ENCODE measurements around the gene POU2F3.

- TF ChIP-seq REST (IDR thresholded peaks at IDR 0.05; ENCODE audit: low read depth) (no peak), YY1 (IDR thresholded peaks at IDR 0.05; ENCODE audit: low read depth) (no peak), TAF1 (IDR thresholded peaks at IDR 0.05; ENCODE audit: low read depth) (no peak), EP300 (IDR thresholded peaks at IDR 0.05; ENCODE audit: borderline replicate concordance) (no peak), MAX (IDR thresholded peaks at IDR 0.05) (no peak), FOXM1 (IDR thresholded peaks at IDR 0.05; ENCODE audit: borderline replicate concordance, low read depth) (no peak), TCF12 (IDR thresholded peaks at IDR 0.05; ENCODE audit: low read depth) (no peak), CREB1 (IDR thresholded peaks at IDR 0.05; ENCODE audit: low read depth) (no peak), RAD21 (IDR thresholded peaks at IDR 0.05; ENCODE audit: low read depth) (no peak), EGR1 (IDR thresholded peaks at IDR 0.05) (no peak), CEBPB (IDR thresholded peaks at IDR 0.05) (no peak), ZBTB7A (IDR thresholded peaks at IDR 0.05; ENCODE audit: low read depth) (no peak)
Measured at GRCh38 chr11:120273432-120273831, 33.5 kb downstream of the POU2F3 start.
